ENCODE data around the gene FOXP1.

Gene FOXP1

GRCh38 chr3:71232175-71232679 lies 351.3 kb downstream of the FOXP1 start:
- TF ChIP-seq TAF1 (IDR thresholded peaks at IDR 0.05; ENCODE audit: borderline replicate concordance, insufficient read depth, low read length) = no peak
- TF ChIP-seq POLR2AphosphoS5 (IDR thresholded peaks at IDR 0.05; ENCODE audit: low read depth, low read length) = no peak
- TF ChIP-seq REST (IDR thresholded peaks at IDR 0.05; ENCODE audit: insufficient read depth in 1 of 2, low read depth in 2 of 2, low read length in 2 of 2) = no peak
- TF ChIP-seq SIN3A (IDR thresholded peaks at IDR 0.05; ENCODE audit: borderline replicate concordance, insufficient read depth, low read length) = no peak
- no peak for TF ChIP-seq FOXP2 (optimal IDR thresholded peaks at IDR 0.05; ENCODE audit: borderline replicate concordance, extremely low read depth, extremely low read length, insufficient read depth)

- TF ChIP-seq REST (IDR thresholded peaks at IDR 0.05; ENCODE audit: insufficient read depth in 1 of 2, low read depth in 2 of 2, low read length in 2 of 2) (no peak), TAF1 (IDR thresholded peaks at IDR 0.05; ENCODE audit: borderline replicate concordance, insufficient read depth, low read length) (no peak), FOXP2 (optimal IDR thresholded peaks at IDR 0.05; ENCODE audit: borderline replicate concordance, extremely low read depth, extremely low read length, insufficient read depth) (no peak), SIN3A (IDR thresholded peaks at IDR 0.05; ENCODE audit: borderline replicate concordance, insufficient read depth, low read length) (no peak), POLR2AphosphoS5 (IDR thresholded peaks at IDR 0.05; ENCODE audit: low read depth, low read length) (no peak)
Observed at GRCh38 chr3:71231680-71232079, 351.8 kb downstream of the FOXP1 start.

GRCh38 chr3:71229905-71230657 lies 353.4 kb downstream of the FOXP1 start:
- TF ChIP-seq POLR2AphosphoS5 (IDR thresholded peaks at IDR 0.05; ENCODE audit: low read depth, low read length) (no peak), SIN3A (IDR thresholded peaks at IDR 0.05; ENCODE audit: borderline replicate concordance, insufficient read depth, low read length) (no peak), FOXP2 (optimal IDR thresholded peaks at IDR 0.05; ENCODE audit: borderline replicate concordance, extremely low read depth, extremely low read length, insufficient read depth) (no peak), TAF1 (IDR thresholded peaks at IDR 0.05; ENCODE audit: borderline replicate concordance, insufficient read depth, low read length) (no peak)

GRCh38 chr3:71228156-71228866 lies 355.2 kb downstream of the FOXP1 start:
- TF ChIP-seq POLR2AphosphoS5 (IDR thresholded peaks at IDR 0.05; ENCODE audit: low read depth, low read length) (no peak), REST (IDR thresholded peaks at IDR 0.05; ENCODE audit: insufficient read depth in 1 of 2, low read depth in 2 of 2, low read length in 2 of 2) (no peak), SIN3A (IDR thresholded peaks at IDR 0.05; ENCODE audit: borderline replicate concordance, insufficient read depth, low read length) (no peak), TAF1 (IDR thresholded peaks at IDR 0.05; ENCODE audit: borderline replicate concordance, insufficient read depth, low read length) (no peak), FOXP2 (optimal IDR thresholded peaks at IDR 0.05; ENCODE audit: borderline replicate concordance, extremely low read depth, extremely low read length, insufficient read depth) (no peak)

GRCh38 chr3:71227270-71227661 lies 356.3 kb downstream of the FOXP1 start:
- TF ChIP-seq POLR2AphosphoS5 (IDR thresholded peaks at IDR 0.05; ENCODE audit: low read depth, low read length) = no peak
- no peak for TF ChIP-seq FOXP2 (optimal IDR thresholded peaks at IDR 0.05; ENCODE audit: borderline replicate concordance, extremely low read depth, extremely low read length, insufficient read depth)
- no peak for TF ChIP-seq SIN3A (IDR thresholded peaks at IDR 0.05; ENCODE audit: borderline replicate concordance, insufficient read depth, low read length)
- no peak for TF ChIP-seq REST (IDR thresholded peaks at IDR 0.05; ENCODE audit: insufficient read depth in 1 of 2, low read depth in 2 of 2, low read length in 2 of 2)
- TF ChIP-seq TAF1 (IDR thresholded peaks at IDR 0.05; ENCODE audit: borderline replicate concordance, insufficient read depth, low read length) = no peak
